K562 (cell line): Measurements from ENCODE around the gene ARMC9. TPM values are rescaled to one million over a fixed set of nuclear protein-coding genes. Genes with fewer than 3 reads are reported as not detected.
A peak's percentile ranks its signal among the peaks of the same experiment; 100 is the strongest.

Experiments used
- ARID1B ChIP-seq: fragments of 450-650 bp; IDR thresholded peaks from 2 replicates; pipeline ENCODE4 v1.6.1; 2016; ENCODE audit warnings: antibody characterized with exemption, mild to moderate bottlenecking, inconsistent platforms
- GATA2 ChIP-seq: sonication (generic); formaldehyde crosslinking; IDR thresholded peaks from 2 replicates; pipeline ENCODE4 v1.4.0; 2020; ENCODE audit warnings: mild to moderate bottlenecking, missing genetic modification reagents
- KLF1 ChIP-seq: fragments of 450-650 bp; IDR thresholded peaks from 2 replicates; pipeline ENCODE4 v1.6.1; 2016; ENCODE audit warnings: missing genetic modification characterization, missing compliant biosample characterization
- MLX ChIP-seq, 2 experiments: fragments of 450-650 bp in 1 of 2; sonication (generic) in 1 of 2; formaldehyde crosslinking; conservative IDR thresholded peaks; 2 replicates each; pipeline versions ENCODE4 v1.4.0 to v1.8.1; 2020 to 2022; ENCODE audit warnings: mild to moderate bottlenecking in 1 of 2, missing genetic modification reagents in 1 of 2
- MTA2 ChIP-seq: fragments of 450-650 bp; IDR thresholded peaks from 2 replicates; pipeline ENCODE4 v1.6.1; 2016; ENCODE audit warnings: low read depth
- MTF1 ChIP-seq: fragments of 250-450 bp; sonication (Bioruptor Pico); IDR thresholded peaks from 2 replicates; pipeline ENCODE4 v1.9.0; 2021; ENCODE audit warnings: moderate library complexity, mild to moderate bottlenecking, inconsistent platforms, borderline replicate concordance
- NCOA6 ChIP-seq: fragments of 450-650 bp; IDR thresholded peaks from 2 replicates; pipeline ENCODE4 v1.6.1; 2017; ENCODE audit warnings: mild to moderate bottlenecking
- NR2F6 ChIP-seq: fragments of 450-650 bp; formaldehyde crosslinking; IDR thresholded peaks from 2 replicates; pipeline ENCODE4 v1.4.0; 2020; ENCODE audit warnings: mild to moderate bottlenecking
- PHTF2 ChIP-seq: fragments of 250-450 bp; sonication (Bioruptor Pico); IDR thresholded peaks from 2 replicates; pipeline ENCODE4 v1.5.0; 2021; ENCODE audit warnings: mild to moderate bottlenecking
- POLR2H ChIP-seq: IDR thresholded peaks from 2 replicates; pipeline ENCODE4 v1.6.1; 2016; ENCODE audit warnings: missing genetic modification characterization, low read depth, mild to moderate bottlenecking, control low read depth, missing compliant biosample characterization, moderate library complexity
- SIN3B ChIP-seq: fragments of 450-650 bp; IDR thresholded peaks from 2 replicates; pipeline ENCODE4 v1.6.1; 2017; ENCODE audit warnings: low read depth, mild to moderate bottlenecking, moderate library complexity
- TAL1 ChIP-seq: fragments of 450-650 bp; IDR thresholded peaks from 2 replicates; pipeline ENCODE4 v1.6.1; 2016; ENCODE audit warnings: mild to moderate bottlenecking
- WHSC1 ChIP-seq: IDR thresholded peaks from one replicate; pipeline ENCODE4 v1.6.1; 2012; ENCODE audit warnings: low read length, control low read depth, inconsistent platforms
- ZNF12 ChIP-seq: sonication (generic); formaldehyde crosslinking; IDR thresholded peaks from 2 replicates; pipeline ENCODE4 v1.4.0; 2020; ENCODE audit warnings: mild to moderate bottlenecking, missing genetic modification reagents
- ZNF165 ChIP-seq: fragments of 250-450 bp; sonication (Bioruptor Pico); IDR thresholded peaks from 2 replicates; pipeline ENCODE4 v1.4.0; 2020; ENCODE audit warnings: borderline replicate concordance
- ZNF217 ChIP-seq: sonication (generic); formaldehyde crosslinking; IDR thresholded peaks from 2 replicates; pipeline ENCODE4 v1.8.0; 2022; ENCODE audit warnings: mild to moderate bottlenecking, missing genetic modification reagents
- ZNF444 ChIP-seq: fragments of 250-450 bp; sonication (Bioruptor Pico); IDR thresholded peaks from 2 replicates; pipeline ENCODE4 v1.4.0; 2020; ENCODE audit warnings: mild to moderate bottlenecking, moderate library complexity
- ZNF696 ChIP-seq: fragments of 250-450 bp; sonication (Bioruptor Pico); conservative IDR thresholded peaks from 2 replicates; pipeline ENCODE4 v1.4.0; 2020; ENCODE audit warnings: mild to moderate bottlenecking, moderate library complexity
- polyA plus RNA-seq, 8 experiments: library from polyadenylated mRNA; depleted of rRNA in 4 of 8; stranded (reverse) in 5 of 8; unstranded in 3 of 8; fragments of >200 nt; fragmentation: Nextera tagmentation in 2 of 8; fragmentation: Illumina TruSeq in 1 of 8; extraction: Ambion mirVana in 2 of 8; extraction: Trizol in 1 of 8; gene quantifications; 2 replicates each; pipeline versions ENCODE4 v1.2.1 to v1.2.3, GENCODE V29; 2011 to 2014; ENCODE audit warnings: inconsistent platforms in 1 of 8, missing spikeins in 1 of 8
- total RNA-seq, 7 experiments: library from RNA; depleted of rRNA in 6 of 7; stranded (reverse); fragments of >200 nt in 6 of 7; fragmentation: Illumina TruSeq in 2 of 7; extraction: Trizol in 2 of 7; gene quantifications; 2 replicates each; pipeline versions ENCODE4 v1.2.1 to v1.2.3, GENCODE V29; 2011 to 2021; ENCODE audit warnings: low replicate concordance in 1 of 7

ARMC9 gene
- total and polyA plus RNA-seq, 9 of the 15 experiments (the other 6 are each of a cell fraction or from before 2014, with no cell fraction given) = 0.36 to 2.3 (median 1.1) TPM

DNA sequence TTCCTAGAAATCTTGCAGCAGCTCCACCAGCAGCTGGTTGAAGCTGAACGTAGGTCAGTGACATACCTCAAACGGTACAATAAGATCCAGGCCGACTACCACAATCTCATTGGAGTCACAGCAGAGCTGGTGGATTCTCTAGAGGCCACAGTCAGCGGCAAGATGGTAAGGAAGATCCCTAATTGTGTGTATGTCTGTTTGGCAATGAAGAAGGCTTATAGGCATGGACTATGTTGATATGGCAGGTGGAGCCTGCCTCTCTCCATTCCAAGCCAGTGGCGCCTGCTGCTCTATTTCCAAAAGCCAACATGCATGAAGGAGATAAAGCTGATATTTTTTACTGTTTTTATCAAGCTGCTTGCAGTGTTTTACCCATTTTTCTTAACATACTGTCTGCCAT is 36.8 kb downstream of the ARMC9 start (continued):
- TF ChIP-seq PHTF2 (CRISPR knock-in tag) = no peak
- no peak for TF ChIP-seq NCOA6
- TF ChIP-seq GATA2 (CRISPR knock-in tag) = peak; percentile 64
- TF ChIP-seq KLF1 = no peak
- no peak for TF ChIP-seq ZNF217 (CRISPR knock-in tag)
- no peak for TF ChIP-seq WHSC1
- no peak for TF ChIP-seq ZNF696 (CRISPR knock-in tag)
- no peak for TF ChIP-seq NR2F6 (CRISPR knock-in tag)
- no peak for TF ChIP-seq ZNF12 (CRISPR knock-in tag)
- no peak for TF ChIP-seq SIN3B
- TF ChIP-seq TAL1 = peak; percentile 76
- TF ChIP-seq MTA2 = peak; percentile 33; the same call in 1 of the 2 replicates
- TF ChIP-seq MLX (CRISPR knock-in tag; conservative IDR thresholded peaks at IDR 0.05) = no peak
- no peak for TF ChIP-seq ZNF444
- no peak for TF ChIP-seq POLR2H (tag)
- TF ChIP-seq ARID1B = peak; percentile 70
- TF ChIP-seq MTF1 (CRISPR knock-in tag) = no peak
- no peak for TF ChIP-seq ZNF165 (CRISPR knock-in tag)
- TF ChIP-seq, all 486 proteins: peak for 14
